Measurements from ENCODE around the gene C19orf73. TPM values are rescaled to one million over a fixed set of nuclear protein-coding genes. Genes with fewer than 3 reads are reported as not detected.

Gene C19orf73
- total and polyA plus RNA-seq, 8 donors = 0.23 to 2.1 (median 0.39) TPM; not detected in 2

- Histone ChIP-seq H3K9me3 (no peaks in the 10 kb centered on the region), H3K27me3 (no peaks in the 10 kb centered on the region), H3K4me3 (no peak overlapping the region), H3K4me1 (peaks cover 0 to 10% of the 10 kb centered on the region in 2 donors), H3K27ac (peak overlapping the region; percentile 51 to 70), H3K36me3 (peaks cover 0 to 5% of the 10 kb centered on the region in 2 donors)
- intact Hi-C loops (cut with DNase I) = no loop called here
- ATAC-seq = peak; percentile 83
- TF ChIP-seq CTCF (IDR thresholded peaks at IDR 0.05) = no peak
- DNase-seq = no peak
Observed at GRCh38 chr19:49165111-49165750, 46.3 kb upstream of the C19orf73 start.

- Histone ChIP-seq H3K4me3 (no peak overlapping the region), H3K36me3 (no peaks in the 10 kb centered on the region), H3K4me1 (peaks cover 4 to 20% of the 10 kb centered on the region in 2 donors), H3K9me3 (no peaks in the 10 kb centered on the region), H3K27ac (no peak overlapping the region), H3K27me3 (peaks cover 0 to 18% of the 10 kb centered on the region in 2 donors)
- intact Hi-C loops (cut with DNase I) = no loop called here
- ATAC-seq (no peak), DNase-seq (no peak)
- no peak for TF ChIP-seq CTCF (IDR thresholded peaks at IDR 0.05)
Observed at GRCh38 chr19:49161987-49162386, 43.0 kb upstream of the C19orf73 start.

- DNase-seq (no peak), ATAC-seq (no peak)
- H3K27ac ChIP-seq = no peak overlapping the region
- intact Hi-C loops (cut with DNase I) = no loop called here
- H3K4me3 ChIP-seq = no peak overlapping the region
- peaks cover 0 to 18% of the 10 kb centered on the region in 2 donors for H3K27me3 ChIP-seq
- peaks cover 4 to 15% of the 10 kb centered on the region in 2 donors for H3K4me1 ChIP-seq
- H3K9me3 ChIP-seq = no peaks in the 10 kb centered on the region
- no peak for TF ChIP-seq CTCF (IDR thresholded peaks at IDR 0.05)
- no peaks in the 10 kb centered on the region for H3K36me3 ChIP-seq
Observed at GRCh38 chr19:49160450-49161189, 41.7 kb upstream of the C19orf73 start.

DNA sequence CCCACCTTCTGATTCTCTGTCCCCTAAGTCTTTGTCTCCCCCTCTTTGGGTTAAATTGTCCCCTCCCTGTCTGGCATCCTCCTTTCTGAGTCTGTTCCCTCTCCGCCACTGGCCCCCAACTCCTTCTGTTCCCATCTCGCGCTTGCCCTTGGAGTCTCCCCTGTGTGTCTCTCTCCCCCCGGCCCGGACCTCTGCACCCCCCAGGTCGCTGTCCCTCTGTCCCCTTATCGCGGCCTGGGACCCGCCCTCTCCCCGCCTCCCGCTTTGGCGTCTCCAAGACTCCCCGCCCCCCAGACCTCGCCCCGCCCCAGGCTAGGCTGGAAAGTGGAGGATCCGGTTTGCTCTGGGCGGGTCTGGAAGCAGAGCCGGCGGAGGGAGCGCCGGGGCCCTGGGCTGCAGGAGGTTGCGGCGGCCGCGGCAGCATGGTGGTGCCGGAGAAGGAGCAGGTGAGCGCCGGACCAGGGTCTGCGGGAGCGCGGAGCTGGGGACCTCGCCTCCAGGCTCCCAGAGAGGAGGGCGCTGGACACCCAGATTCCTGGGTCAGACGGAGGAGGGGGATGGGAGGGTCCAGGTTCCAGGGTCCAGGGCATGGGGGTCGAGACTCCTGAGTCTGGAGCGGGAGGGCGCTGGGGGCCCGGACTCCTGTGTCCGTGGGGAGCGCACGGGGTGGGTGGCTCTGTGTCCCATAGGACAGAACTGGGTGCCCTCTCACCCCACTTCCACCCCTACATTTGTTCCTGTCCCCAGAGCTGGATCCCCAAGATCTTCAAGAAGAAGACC lies 38.7 kb upstream of the C19orf73 start, which contains the start of gene TRPM4:
Gene TRPM4, plus strand, starts transcription at position 348 of the 780 bp plus-strand sequence. Its CDS starts 75 bp downstream, at position 423.
- peaks cover 0 to 21% of the 10 kb centered on the region in 2 donors for H3K27me3 ChIP-seq
- intact Hi-C loops (cut with DNase I) = no loop called here
- H3K4me3 ChIP-seq = peak within 1 kb of the TSS; percentile 71 to 84
- peak within 1 kb of the TSS; percentile 79 to 89 for H3K27ac ChIP-seq
- ATAC-seq (peak; percentile 99), DNase-seq (peak; percentile 83 to 95 (median 92))
- no peaks in the 10 kb centered on the region for H3K9me3 ChIP-seq
- H3K36me3 ChIP-seq = no peaks in the 10 kb centered on the region
- peaks cover 4 to 10% of the 10 kb centered on the region in 2 donors for H3K4me1 ChIP-seq
- TF ChIP-seq CTCF (IDR thresholded peaks at IDR 0.05) = no peak

All from left lung (tissue), 10 donors.